Neural crest cell (in vitro differentiated cells): ENCODE results near the gene CLCN2. TPM values are rescaled to one million over a fixed set of nuclear protein-coding genes. Genes with fewer than 3 reads are reported as not detected.

Experiments
- DNase-seq: peaks from one replicate; pipeline ENCODE4 v3.0.0; 2021; ENCODE audit warnings: low read depth, mixed read lengths, low spot score
- H3K27ac Mint-ChIP-seq: one replicate; pipeline ENCODE4 v1.8.0; 2021; ENCODE audit warnings: mild to moderate bottlenecking, mixed read lengths; ENCODE audit not compliant: unreplicated experiment
- H3K27me3 Mint-ChIP-seq: 2 replicates; pipeline ENCODE4 v1.8.0; 2021; ENCODE audit warnings: low read depth, mild to moderate bottlenecking, mixed read lengths
- H3K36me3 Mint-ChIP-seq: 2 replicates; pipeline ENCODE4 v1.8.0; 2021; ENCODE audit warnings: low read depth, mild to moderate bottlenecking, mixed read lengths
- H3K4me1 Mint-ChIP-seq: 2 replicates; pipeline ENCODE4 v1.8.0; 2021; ENCODE audit warnings: mixed read lengths
- H3K4me3 Mint-ChIP-seq: one replicate; pipeline ENCODE4 v1.8.0; 2021; ENCODE audit warnings: mild to moderate bottlenecking, mixed read lengths
- H3K9me3 Mint-ChIP-seq: 2 replicates; pipeline ENCODE4 v1.8.0; 2021; ENCODE audit warnings: mixed read lengths
- CTCF ChIP-seq: fragments of 200-600 bp; sonication (generic); conservative IDR thresholded peaks from 2 replicates; pipeline ENCODE4 v1.5.0; 2021; ENCODE audit warnings: antibody characterized with exemption, mild to moderate bottlenecking
- total RNA-seq: library from RNA; stranded (reverse); gene quantifications from 2 replicates; pipeline ENCODE4 v1.2.1, GENCODE V29; 2021

Gene CLCN2
- total RNA-seq, 1 donor from 2014 or later = 23.6 TPM

GRCh38 chr3:184325715-184326369 lies 35.6 kb downstream of the CLCN2 start:
- peaks cover 53% of the 10 kb centered on the region for H3K36me3 Mint-ChIP-seq
- H3K4me1 Mint-ChIP-seq = no peaks in the 10 kb centered on the region

GRCh38 chr3:184325269-184325668 lies 36.1 kb downstream of the CLCN2 start:
- Mint-ChIP-seq H3K27ac (no peak overlapping the region), H3K9me3 (no peaks in the 10 kb centered on the region), H3K36me3 (peaks cover 55% of the 10 kb centered on the region), H3K27me3 (no peaks in the 10 kb centered on the region), H3K4me3 (no peak overlapping the region), H3K4me1 (no peaks in the 10 kb centered on the region)
- DNase-seq = no peak
- TF ChIP-seq CTCF = no peak

More at GRCh38 chr3:184325715-184326369, 35.6 kb downstream of the CLCN2 start:
- Mint-ChIP-seq H3K27ac (no peak overlapping the region), H3K4me3 (no peak overlapping the region), H3K9me3 (no peaks in the 10 kb centered on the region), H3K27me3 (no peaks in the 10 kb centered on the region)
- TF ChIP-seq CTCF = no peak
- DNase-seq = no peak

- no peak for TF ChIP-seq CTCF
- peaks cover 48% of the 10 kb centered on the region for H3K36me3 Mint-ChIP-seq
- DNase-seq = no peak
- H3K27ac Mint-ChIP-seq = peak overlapping the region; percentile 35
- H3K27me3 Mint-ChIP-seq = no peaks in the 10 kb centered on the region
- H3K4me1 Mint-ChIP-seq = peaks cover 4% of the 10 kb centered on the region
- H3K4me3 Mint-ChIP-seq = no peak overlapping the region
- no peaks in the 10 kb centered on the region for H3K9me3 Mint-ChIP-seq
Observed at GRCh38 chr3:184323696-184324095, 37.7 kb downstream of the CLCN2 start.

- Mint-ChIP-seq H3K36me3 (peaks cover 48% of the 10 kb centered on the region), H3K4me3 (no peak overlapping the region), H3K4me1 (peaks cover 7% of the 10 kb centered on the region), H3K27ac (no peak overlapping the region), H3K9me3 (no peaks in the 10 kb centered on the region), H3K27me3 (no peaks in the 10 kb centered on the region)
- DNase-seq = no peak
- TF ChIP-seq CTCF = no peak
Observed at GRCh38 chr3:184322731-184323487, 38.5 kb downstream of the CLCN2 start.

GRCh38 chr3:184321666-184322065 lies 39.7 kb downstream of the CLCN2 start:
- peaks cover 44% of the 10 kb centered on the region for H3K36me3 Mint-ChIP-seq
- H3K27ac Mint-ChIP-seq = no peak overlapping the region

More at GRCh38 chr3:184321666-184322065, 39.7 kb downstream of the CLCN2 start:
- H3K9me3 Mint-ChIP-seq = no peaks in the 10 kb centered on the region
- no peak for DNase-seq
- H3K27me3 Mint-ChIP-seq = no peaks in the 10 kb centered on the region
- peak overlapping the region; percentile 35 for H3K4me3 Mint-ChIP-seq
- H3K4me1 Mint-ChIP-seq = peaks cover 19% of the 10 kb centered on the region
- no peak for TF ChIP-seq CTCF
